Measurements from ENCODE around the gene TPST1. TPM values are rescaled to one million over a fixed set of nuclear protein-coding genes. Genes with fewer than 3 reads are reported as not detected.
A peak's percentile ranks its signal among the peaks of the same experiment; 100 is the strongest.

Gene TPST1
- total and polyA plus RNA-seq, 2 of the 8 experiments (the other 6 are each of a cell fraction or from before 2014, with no cell fraction given): 8.2 to 18.4 TPM

DNA sequence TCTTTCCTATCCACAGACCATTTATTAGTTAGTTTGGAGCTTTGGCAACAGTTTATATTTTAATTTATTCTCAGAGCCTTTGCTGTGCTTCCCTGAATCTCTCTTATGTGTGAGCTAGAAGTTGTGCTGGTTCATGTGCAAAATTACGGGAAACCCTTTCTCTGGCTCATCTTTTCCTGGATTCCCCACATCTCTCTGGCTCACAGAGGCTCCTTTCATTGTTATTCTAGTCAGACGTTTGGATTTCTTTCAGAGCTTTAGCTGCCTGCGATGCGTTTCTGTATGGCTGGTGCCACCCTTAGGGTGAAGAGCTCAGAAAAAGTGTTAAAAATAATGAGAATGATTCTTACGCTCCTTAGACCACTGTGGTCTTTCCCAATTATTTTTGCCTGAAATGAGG, 53.3 kb downstream of the TPST1 start:
- no peak overlapping the region for H3K56ac ChIP-seq (replicated peaks; ENCODE audit: insufficient read length, low read depth, low read length)
- WGBS, 2 experiments (ENCODE audit: extremely low coverage in 1 of 2, insufficient coverage in 1 of 2, insufficient read length in 1 of 2, insufficient replicate concordance in 2 of 2, low coverage in 1 of 2, low lambda C conversion rate in 2 of 2, missing lambda C conversion rate in 1 of 2): 43% methylated on average over 5 of the region's 5 CpGs; no CpG with 5 or more reads in 1 of the 2 experiments
- no peak overlapping the region for H4K5ac ChIP-seq (ENCODE audit: insufficient read length, low read depth, low read length)
- no peak overlapping the region for H2BK120ac ChIP-seq (replicated peaks; ENCODE audit: low read depth, low read length)
- DNase-seq (ENCODE audit: low read depth in 1 of 2, low spot score in 2 of 2) (no peak), FAIRE-seq (peak; percentile 57)
- H2BK20ac ChIP-seq (ENCODE audit: low read length): no peak overlapping the region
- H3K27me3 ChIP-seq (replicated peaks in 1 of 4; ENCODE audit: control insufficient read depth in 3 of 4, extremely low read depth in 1 of 4, insufficient read depth in 3 of 4, low read length in 3 of 4): no peaks in the 10 kb centered on the region
- H3K4me1 ChIP-seq (replicated peaks in 1 of 4; ENCODE audit: control insufficient read depth in 3 of 4, insufficient read depth in 4 of 4, low read length in 3 of 4): peaks cover 0 to 3% (median 1%) of the 10 kb centered on the region in 4 experiments; a peak in 2 of 7 replicates
- CTCF ChIA-PET (ENCODE audit: partially characterized antibody): no interaction called here
- H3K23ac ChIP-seq (ENCODE audit: insufficient read length): no peak overlapping the region
- H2BK5ac ChIP-seq (ENCODE audit: low read depth, low read length): no peak overlapping the region
- H3K18ac ChIP-seq (ENCODE audit: extremely low read depth, low read length): no peak overlapping the region
- H3K4ac ChIP-seq (replicated peaks; ENCODE audit: insufficient read length, low read depth, low read length): no peak overlapping the region
- H2BK12ac ChIP-seq (ENCODE audit: low read depth, low read length): no peak overlapping the region
- no peaks in the 10 kb centered on the region for H3K9me3 ChIP-seq (ENCODE audit: insufficient read depth in 2 of 2, low read depth in 1 of 2, low read length in 1 of 2)
- H3K23me2 ChIP-seq (ENCODE audit: low read depth, low read length): no peaks in the 10 kb centered on the region
- no peaks in the 10 kb centered on the region for H4K20me1 ChIP-seq (replicated peaks in 1 of 2; ENCODE audit: control insufficient read depth in 1 of 2, insufficient read depth in 2 of 2, low read length in 2 of 2)
- no peak overlapping the region for H4K8ac ChIP-seq (ENCODE audit: extremely low read depth, insufficient read depth, low read length)
- POLR2A ChIA-PET (ENCODE audit: partially characterized antibody): interaction anchor here (1.0 to 2.1 kb wide), 2 partner anchors 12 to 24 kb away, joined by 3 to 7 read pairs; no protein-coding TSS in a partner anchor
- H3K79me1 ChIP-seq (ENCODE audit: low read depth, low read length): no peaks in the 10 kb centered on the region
- no peak overlapping the region for H3K14ac ChIP-seq (ENCODE audit: insufficient read length)
- no peak overlapping the region for H2BK15ac ChIP-seq (ENCODE audit: low read length)
- H4K91ac ChIP-seq (replicated peaks; ENCODE audit: insufficient read length, low read length): no peak overlapping the region
- H2AFZ ChIP-seq (ENCODE audit: low read length): no peak overlapping the region
- H3K4me3 ChIP-seq (ENCODE audit: extremely low read depth in 1 of 4, insufficient read depth in 2 of 4, low read depth in 3 of 4, low read length in 4 of 4): 0 out of 8 replicates have a peak overlapping the region, but pooled peaks of 1 of the 4 experiments have one; percentile 12
- no peak overlapping the region; a peak in 1 of 4 replicates for H3K4me2 ChIP-seq (ENCODE audit: insufficient read depth in 1 of 2, low read depth in 2 of 2, low read length in 2 of 2)
- no peak overlapping the region for H2AK5ac ChIP-seq (ENCODE audit: low read depth, low read length)
- no peak overlapping the region for H3K27ac ChIP-seq (ENCODE audit: low read depth, low read length)
- peaks cover 0 to 13% of the 10 kb centered on the region in 2 experiments; a peak in 1 of 4 replicates for H3K79me2 ChIP-seq (ENCODE audit: control insufficient read depth in 1 of 2, insufficient read depth in 2 of 2, low read length in 2 of 2)
- no peaks in the 10 kb centered on the region for H3K36me3 ChIP-seq (ENCODE audit: control insufficient read depth in 2 of 4, insufficient read depth in 4 of 4, low read length in 3 of 4)
- H3K9ac ChIP-seq (replicated peaks in 1 of 4; ENCODE audit: extremely low read depth in 1 of 4, low read depth in 3 of 4, low read length in 3 of 4): no peak overlapping the region

Measured in H1 (cell line).